ENCODE measurements around the gene RAB31.
"Not testable (repeated sequence)": the region's sequence is repeated elsewhere in the genome, so short reads cannot be mapped to it uniquely, and the experiment has no call there.

RAB31 gene

GRCh38 chr18:9898792-9899549 is 190.9 kb downstream of the RAB31 start:
- DNase-seq: no peak

- DNase-seq: not testable (repeated sequence)
Observed at GRCh38 chr18:9899550-9899930, 191.4 kb downstream of the RAB31 start.

- no peak for DNase-seq
Observed at GRCh38 chr18:9900699-9901098, 192.6 kb downstream of the RAB31 start.

- no peak for DNase-seq
Observed at GRCh38 chr18:9901377-9901776, 193.3 kb downstream of the RAB31 start.

GRCh38 chr18:9902264-9902663 is 194.2 kb downstream of the RAB31 start:
- DNase-seq: not testable (repeated sequence)

- DNase-seq: no peak
Observed at GRCh38 chr18:9902832-9903231, 194.7 kb downstream of the RAB31 start.

- no peak for DNase-seq
Observed at GRCh38 chr18:9905401-9905922, 197.4 kb downstream of the RAB31 start.

GRCh38 chr18:9906481-9906880 is 198.4 kb downstream of the RAB31 start:
- DNase-seq: no peak

- no peak for DNase-seq
Observed at GRCh38 chr18:9907867-9908266, 199.8 kb downstream of the RAB31 start.

GRCh38 chr18:9910071-9910470 is 202.0 kb downstream of the RAB31 start:
- DNase-seq: no peak

- no peak for DNase-seq
Observed at GRCh38 chr18:9910661-9911060, 202.6 kb downstream of the RAB31 start.

GRCh38 chr18:9911226-9911625 is 203.1 kb downstream of the RAB31 start:
- DNase-seq: no peak

Measured in activated T-cell treated with anti-CD3 and anti-CD28 coated beads, Interleukin-2, amount 50 U/mL, for 48 hours (primary cell).